Spleen (tissue), 11 donors: ENCODE results near the gene EYS. TPM values are rescaled to one million over a fixed set of nuclear protein-coding genes. Genes with fewer than 3 reads are reported as not detected.

Experiments used
- DNase-seq: peaks from one replicate; pipeline ENCODE4 v3.0.0-alpha.2; 2020
- H3K27ac ChIP-seq, 8 donors: fragments of 200-600 bp; sonication (generic) in 7 of 8; 1 replicate in 4 of 8; 2 replicates in 4 of 8; pipeline versions ENCODE4 v1.5.0 to v1.8.0; 2016 to 2021; ENCODE audit warnings: inconsistent platforms in 4 of 8, mild to moderate bottlenecking in 4 of 8, moderate library complexity in 1 of 8
- H3K27me3 ChIP-seq, 7 donors: fragments of 200-600 bp; sonication (generic) in 6 of 7; replicated peaks in 1 of 7; 1 replicate in 4 of 7; 2 replicates in 3 of 7; pipeline versions ENCODE4 v1.5.0 to v1.8.0; 2016 to 2021; ENCODE audit warnings: inconsistent platforms in 3 of 7, mild to moderate bottlenecking in 1 of 7
- H3K36me3 ChIP-seq, 6 donors: fragments of 200-600 bp; sonication (generic) in 5 of 6; 1 replicate in 4 of 6; 2 replicates in 2 of 6; pipeline versions ENCODE4 v1.5.0 to v1.8.0; 2016 to 2021; ENCODE audit warnings: inconsistent platforms in 2 of 6
- H3K4me1 ChIP-seq, 6 donors: fragments of 200-600 bp; sonication (generic) in 5 of 6; 1 replicate in 3 of 6; 2 replicates in 3 of 6; pipeline versions ENCODE4 v1.5.0 to v1.8.0; 2016 to 2021; ENCODE audit warnings: inconsistent platforms in 3 of 6
- H3K4me3 ChIP-seq, 8 donors: fragments of 200-600 bp; sonication (generic) in 7 of 8; 1 replicate in 4 of 8; 2 replicates in 4 of 8; pipeline versions ENCODE4 v1.5.0 to v1.8.0; 2016 to 2021; ENCODE audit warnings: inconsistent platforms in 4 of 8, mild to moderate bottlenecking in 4 of 8, moderate library complexity in 2 of 8
- H3K9me3 ChIP-seq, 8 donors: fragments of 200-600 bp; sonication (generic) in 7 of 8; 1 replicate in 4 of 8; 2 replicates in 4 of 8; pipeline versions ENCODE4 v1.5.0 to v1.8.0; 2016 to 2021; ENCODE audit warnings: inconsistent platforms in 4 of 8
- CTCF ChIP-seq, 11 experiments: fragments of 200-600 bp in 7 of 11; fragments of 450-650 bp in 4 of 11; sonication (generic) in 4 of 11; IDR thresholded peaks in 8 of 11; conservative IDR thresholded peaks in 3 of 11; 1 replicate in 7 of 11; 2 replicates in 4 of 11; pipeline versions ENCODE4 v1.4.0 to v1.8.0; 2016 to 2021; ENCODE audit warnings: antibody characterized with exemption in 11 of 11, inconsistent platforms in 4 of 11, mild to moderate bottlenecking in 1 of 11
- POLR2A ChIP-seq, 3 donors: fragments of 450-650 bp; IDR thresholded peaks; one replicate each; pipeline ENCODE4 v1.5.1; 2017; ENCODE audit warnings: antibody characterized with exemption in 3 of 3, mild to moderate bottlenecking in 1 of 3
- POLR2AphosphoS5 ChIP-seq, 3 donors: sonication (generic); formaldehyde crosslinking; IDR thresholded peaks; one replicate each; pipeline ENCODE4 v1.5.1; 2017; ENCODE audit warnings: antibody characterized with exemption in 3 of 3
- WGBS, 5 donors: extraction: QIAGEN DNeasy Blood & Tissue Kit in 3 of 5; methylation state at CpG; one replicate each; pipeline versions ENCODE4 v1.1.5 to v1.1.7; 2013 to 2018; 5-methylcytosine and 5-hydroxymethylcytosine counted together
- intact Hi-C: fragments of 100-400 bp; cut with DNase I; formaldehyde crosslinking; loops from one replicate; pipeline ENCODE4 v1.15.0; 2023; ENCODE audit warnings: low total_unique reads
- polyA plus RNA-seq, 3 donors: library from polyadenylated mRNA; stranded (reverse); fragments of 200-250 nt; gene quantifications; one replicate each; pipeline ENCODE4 v1.2.1, GENCODE V29; 2013
- total RNA-seq, 7 donors: library from RNA; depleted of rRNA in 3 of 7; stranded (reverse); fragments of >200 nt in 3 of 7; fragmentation: NEBNext Ultra II Directional in 4 of 7; extraction: Animal tissue kit (Norgen Biotek cat#: 25700) in 4 of 7; gene quantifications; one replicate each; pipeline versions ENCODE4 v1.1.0 to v1.2.1, GENCODE V29; 2016 to 2021
- donor health status: healthy with polysubstance abuse.
- donor health status: DM: no; HTN: no; CAD: no; lungs with moderate emphysema.
- donor health status: DM: no; HTN: no; CAD: no.
- donor health status: Bipolar disorder and iron deficiency.
- donor health status: healthy.
- donor health status: DM: no; HTN: no; CAD: no.
- donor health status: DM: yes; HTN: yes; CAD: no.

Gene EYS
- total and polyA plus RNA-seq, 10 donors = under 0.01 to 0.72 (median 0.28) TPM; not detected in 5

GRCh38 chr6:65468307-65468706 lies 238.7 kb downstream of the EYS start:
- no peak overlapping the region for H3K4me3 ChIP-seq
- no peak for DNase-seq
- H3K27me3 ChIP-seq = no peaks in the 10 kb centered on the region
- intact Hi-C loops = no loop called here
- no peaks in the 10 kb centered on the region for H3K4me1 ChIP-seq
- 73 to 88% (median 82%) methylated on average over 3 of the region's 3 CpGs for WGBS, 5 donors
- peaks cover 0 to 9% (median 0%) of the 10 kb centered on the region in 8 donors for H3K9me3 ChIP-seq
- no peak overlapping the region for H3K27ac ChIP-seq
- H3K36me3 ChIP-seq = no peaks in the 10 kb centered on the region
- TF ChIP-seq CTCF (IDR thresholded peaks at IDR 0.05 in 8 of 11, conservative IDR thresholded peaks at IDR 0.05 in 3 of 11) = no peak

GRCh38 chr6:65461121-65461520 lies 245.9 kb downstream of the EYS start:
- no peak for TF ChIP-seq POLR2A (IDR thresholded peaks at IDR 0.05)
- TF ChIP-seq CTCF (IDR thresholded peaks at IDR 0.05 in 8 of 11, conservative IDR thresholded peaks at IDR 0.05 in 3 of 11) = no peak
- no peak for TF ChIP-seq POLR2AphosphoS5 (IDR thresholded peaks at IDR 0.05)
- intact Hi-C loops = no loop called here
- Histone ChIP-seq H3K9me3 (peaks cover 0 to 9% (median 0%) of the 10 kb centered on the region in 8 donors), H3K27me3 (no peaks in the 10 kb centered on the region), H3K4me3 (no peak overlapping the region), H3K4me1 (no peaks in the 10 kb centered on the region), H3K36me3 (no peaks in the 10 kb centered on the region), H3K27ac (no peak overlapping the region)
- WGBS, 5 donors = 49 to 60% (median 57%) methylated on average over 3 of the region's 3 CpGs
- no peak for DNase-seq

- Histone ChIP-seq H3K27ac (no peak overlapping the region), H3K9me3 (peaks cover 0 to 29% (median 2%) of the 10 kb centered on the region in 8 donors), H3K27me3 (no peaks in the 10 kb centered on the region), H3K4me3 (no peak overlapping the region), H3K36me3 (no peaks in the 10 kb centered on the region), H3K4me1 (no peaks in the 10 kb centered on the region)
- TF ChIP-seq POLR2A (IDR thresholded peaks at IDR 0.05) (no peak), POLR2AphosphoS5 (IDR thresholded peaks at IDR 0.05) (no peak), CTCF (IDR thresholded peaks at IDR 0.05 in 8 of 11, conservative IDR thresholded peaks at IDR 0.05 in 3 of 11) (no peak)
- DNase-seq = no peak
- 65 to 97% (median 77%) methylated on average over 1 of the region's 1 CpG for WGBS, 5 donors
- intact Hi-C loops = no loop called here
These were observed 254.7 kb downstream of the EYS start for GRCh38 chr6:65452333-65452732.

- intact Hi-C loops = no loop called here
- TF ChIP-seq CTCF (IDR thresholded peaks at IDR 0.05 in 8 of 11, conservative IDR thresholded peaks at IDR 0.05 in 3 of 11) (no peak), POLR2A (IDR thresholded peaks at IDR 0.05) (no peak), POLR2AphosphoS5 (IDR thresholded peaks at IDR 0.05) (no peak)
- WGBS, 5 donors = 74 to 93% (median 78%) methylated on average over 1 of the region's 1 CpG
- Histone ChIP-seq H3K4me3 (no peak overlapping the region), H3K36me3 (no peaks in the 10 kb centered on the region), H3K4me1 (no peaks in the 10 kb centered on the region), H3K27ac (no peak overlapping the region), H3K9me3 (peaks cover 0 to 19% (median 2%) of the 10 kb centered on the region in 8 donors), H3K27me3 (no peaks in the 10 kb centered on the region)
- DNase-seq = no peak
These were observed 256.6 kb downstream of the EYS start for GRCh38 chr6:65450451-65450850.
